AML-193 (cell line): Measurements from ENCODE around the gene VPS9D1.
A peak's percentile ranks its signal among the peaks of the same experiment; 100 is the strongest.

ENCODE experiments used
- DNase-seq, 2 experiments: peaks; one replicate each; lab custom pipeline; 2025; lab: John Stamatoyannopoulos, UW

The VPS9D1 gene

DNA sequence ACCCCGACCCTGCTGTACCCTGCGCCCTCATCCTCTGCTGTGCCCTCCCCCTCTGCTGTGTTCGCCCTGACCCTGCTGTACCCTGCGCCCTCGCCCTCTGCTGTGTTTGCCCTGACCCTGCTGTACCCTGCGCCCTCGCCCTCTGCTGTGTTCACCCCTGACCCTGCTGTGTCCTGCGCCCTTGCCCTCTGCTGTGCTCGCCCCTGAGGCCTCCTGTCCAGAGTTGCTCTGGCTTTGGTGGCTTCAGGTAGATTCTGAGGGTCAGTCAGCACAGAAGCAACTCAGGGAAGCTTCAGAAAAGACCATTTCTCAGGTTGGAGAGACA lies 12.2 kb upstream of the VPS9D1 start:
- no peak for DNase-seq

DNA sequence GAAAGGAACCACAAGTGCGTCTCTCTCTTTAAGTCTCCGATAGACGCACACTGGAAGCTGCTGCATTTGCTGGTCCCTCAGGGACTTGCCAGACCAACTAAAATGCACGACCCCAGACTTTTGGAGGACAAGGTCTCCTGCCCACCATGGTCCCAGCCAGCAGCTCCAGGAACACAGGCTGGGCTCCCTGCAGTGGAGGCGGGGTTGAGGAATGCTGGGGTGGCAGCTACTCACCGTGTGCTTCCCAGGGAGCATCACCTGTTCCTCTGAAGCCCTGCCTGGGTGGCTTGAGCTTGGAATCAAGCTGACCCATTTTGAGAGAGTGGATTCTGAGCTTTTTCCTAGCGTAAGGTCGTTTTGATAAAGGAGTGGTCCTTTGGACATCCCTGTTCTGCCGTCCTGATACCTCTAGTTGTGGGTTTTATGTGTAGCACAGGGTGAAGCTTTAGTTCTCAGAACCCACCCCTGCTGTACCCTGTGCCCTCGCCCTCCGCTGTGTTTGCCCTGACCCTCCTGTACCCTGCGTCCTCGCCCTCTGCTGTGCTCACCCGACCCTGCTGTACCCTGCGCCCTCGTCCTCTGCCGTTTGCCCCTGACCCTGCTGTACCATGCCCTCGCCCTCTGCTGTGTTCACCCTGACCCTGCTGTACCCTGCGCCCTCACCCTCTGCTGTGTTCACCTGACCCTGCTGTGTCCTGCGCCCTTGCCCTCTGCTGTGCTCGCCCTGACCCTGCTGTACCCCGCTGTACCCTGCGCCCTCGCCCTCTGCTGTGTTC lies 11.6 kb upstream of the VPS9D1 start:
- no peak for DNase-seq

DNA sequence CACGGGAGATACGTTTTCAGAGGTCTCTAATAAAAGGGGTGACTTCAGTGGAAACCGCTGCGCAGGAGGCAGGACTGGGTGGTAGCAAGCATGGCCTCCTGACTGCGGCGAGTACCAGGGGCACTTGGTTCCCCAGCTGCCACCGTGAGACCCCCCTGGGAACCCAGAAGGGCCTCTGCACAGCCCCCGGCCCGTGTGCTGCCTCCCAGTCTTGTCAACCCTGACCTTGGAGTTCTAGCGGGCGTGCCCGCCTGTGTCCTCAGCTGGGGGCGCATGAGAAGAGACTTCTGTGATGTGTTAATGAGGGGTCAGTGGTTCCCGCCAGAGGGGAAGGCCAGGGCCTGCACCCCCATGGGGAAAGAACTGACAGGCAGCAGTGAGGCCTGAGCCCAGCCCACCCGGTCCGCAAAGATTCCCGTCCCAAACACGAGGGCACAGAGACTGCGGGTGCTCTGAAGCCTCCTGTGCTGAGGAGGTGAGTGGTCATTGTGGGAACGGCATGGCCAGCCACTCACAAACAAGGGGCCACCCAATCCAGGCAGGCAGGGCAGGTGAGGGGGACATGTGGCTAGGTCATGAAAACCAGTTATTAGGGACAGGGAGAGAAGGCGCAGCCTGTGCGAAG lies 10.0 kb upstream of the VPS9D1 start:
- no peak for DNase-seq

DNA sequence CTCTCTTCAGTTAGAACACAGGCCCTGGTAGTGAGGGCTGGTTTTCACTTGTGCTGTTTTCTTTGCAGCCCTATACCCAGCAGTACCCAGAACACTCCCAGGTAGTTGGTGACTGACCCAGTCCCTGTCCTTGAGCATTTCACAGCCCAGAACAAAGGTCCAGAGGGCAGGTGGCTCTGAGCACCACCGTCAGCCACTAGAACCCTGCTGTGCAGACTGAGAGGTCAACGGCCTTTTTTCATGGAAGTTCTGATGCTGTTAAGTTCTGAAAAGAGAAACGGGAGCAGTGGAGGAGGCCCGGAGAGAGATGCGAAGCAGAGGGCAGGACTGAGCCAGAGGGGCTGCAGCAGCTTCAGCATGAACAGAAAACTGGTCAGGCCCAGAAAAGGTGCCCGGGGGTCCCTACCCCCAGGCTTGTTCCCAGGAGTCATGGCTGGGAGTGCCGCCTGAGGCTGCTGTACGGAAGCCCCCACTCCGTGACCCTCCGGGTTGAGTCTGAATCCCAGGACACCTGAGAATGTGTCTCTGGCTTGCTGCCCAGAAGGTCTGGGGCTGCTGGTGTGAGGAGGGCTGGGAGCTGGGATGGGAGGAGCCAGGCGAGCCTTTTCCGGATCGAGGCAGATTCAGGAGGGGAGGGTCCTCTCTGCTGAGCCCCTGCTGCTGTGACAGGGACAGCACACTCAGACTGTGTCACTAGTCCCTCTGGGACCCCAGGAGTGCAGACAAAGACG lies 9.3 kb upstream of the VPS9D1 start:
- DNase-seq: no peak

DNA sequence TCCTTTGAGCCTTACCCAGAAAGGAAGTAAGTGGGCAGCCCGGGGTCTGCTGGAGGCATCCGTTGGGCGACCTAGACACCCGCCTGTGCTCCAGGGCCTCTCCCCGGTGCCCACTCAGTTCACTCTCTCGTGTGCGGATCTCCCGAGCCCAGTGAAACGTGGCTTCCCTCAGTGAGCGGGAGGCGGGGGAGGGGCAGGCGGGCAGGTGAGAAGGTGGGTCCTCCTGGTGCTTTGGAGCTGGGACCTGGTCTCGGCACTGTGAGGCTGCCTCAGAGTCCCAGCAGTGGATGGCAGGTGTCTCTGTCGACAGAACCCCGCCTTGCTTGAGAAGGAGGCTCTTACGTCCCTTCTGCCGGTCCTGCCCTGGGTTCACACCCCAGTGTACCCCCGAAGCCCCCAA lies 8.6 kb upstream of the VPS9D1 start:
- DNase-seq: no peak

DNA sequence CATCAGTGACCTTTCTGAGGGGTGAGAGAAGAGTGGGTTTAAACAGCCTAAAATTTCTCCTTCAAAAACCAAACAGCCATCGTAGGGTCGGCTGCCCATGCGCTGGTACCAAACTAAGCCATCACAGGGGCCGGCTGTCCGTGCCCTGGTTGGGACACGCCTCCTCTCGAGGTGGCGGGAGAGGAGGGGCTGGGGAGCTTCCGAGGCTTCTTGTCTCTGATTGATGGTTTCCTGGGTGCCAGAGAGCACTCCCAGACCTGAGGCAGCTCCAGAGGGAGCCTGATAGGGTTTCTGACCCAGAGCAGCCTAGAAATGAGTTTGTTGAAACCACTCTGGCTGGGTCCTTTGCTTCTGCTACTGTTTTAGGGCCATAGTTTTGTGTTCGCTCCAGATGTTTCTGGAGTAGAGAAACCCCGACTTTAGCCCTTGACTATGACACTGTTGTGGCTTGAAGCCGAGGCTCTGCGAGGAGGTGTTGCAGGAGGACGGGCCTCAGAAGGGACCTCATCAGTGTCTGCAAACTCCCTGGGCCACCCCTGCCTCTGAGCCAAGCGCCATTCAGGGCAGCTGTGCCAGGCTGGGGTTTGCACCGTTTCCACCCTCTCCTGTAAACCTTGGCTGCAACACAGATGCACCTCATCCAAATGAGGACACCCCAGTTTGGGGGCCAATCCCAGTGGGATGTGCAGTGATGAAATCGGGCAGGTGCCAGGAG lies 6.9 kb upstream of the VPS9D1 start:
- no peak for DNase-seq

DNA sequence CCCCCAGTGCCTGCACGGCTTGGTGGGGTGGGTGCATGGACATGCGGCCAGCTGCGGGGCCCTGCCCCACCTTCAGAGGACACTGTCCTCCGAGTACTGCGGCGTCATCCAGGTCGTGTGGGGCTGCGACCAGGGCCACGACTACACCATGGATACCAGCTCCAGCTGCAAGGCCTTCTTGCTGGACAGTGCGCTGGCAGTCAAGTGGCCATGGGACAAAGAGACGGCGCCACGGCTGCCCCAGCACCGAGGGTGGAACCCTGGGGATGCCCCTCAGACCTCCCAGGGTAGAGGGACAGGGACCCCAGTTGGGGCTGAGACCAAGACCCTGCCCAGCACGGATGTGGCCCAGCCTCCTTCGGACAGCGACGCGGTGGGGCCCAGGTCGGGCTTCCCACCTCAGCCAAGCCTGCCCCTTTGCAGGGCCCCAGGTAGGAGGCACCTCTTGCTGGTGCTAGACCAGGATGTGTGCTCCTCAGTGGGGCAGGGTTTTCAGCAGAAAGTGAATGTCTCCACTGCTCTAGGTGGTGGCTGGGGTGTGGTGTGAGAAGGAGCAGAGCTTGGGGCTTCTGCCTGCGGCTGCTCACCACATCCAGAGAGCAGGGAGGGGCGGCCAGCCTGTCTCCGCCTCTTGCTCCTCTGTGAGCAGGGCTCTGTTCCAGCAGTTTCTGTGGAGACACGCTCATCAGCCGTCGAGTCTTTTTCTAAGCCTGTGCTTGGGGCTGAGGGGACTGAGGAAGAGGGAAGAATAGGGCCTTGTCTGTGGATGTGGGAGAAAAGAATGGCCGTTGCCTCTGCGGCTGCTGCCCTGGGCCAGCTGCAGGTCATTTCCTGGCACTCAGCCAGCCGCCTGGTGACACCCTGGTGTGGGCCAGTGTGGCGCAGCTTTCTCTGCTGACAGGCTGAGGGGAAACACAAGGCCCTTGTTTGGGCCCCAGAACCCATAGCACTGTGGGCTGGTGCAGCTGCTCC lies 2.9 kb upstream of the VPS9D1 start:
- DNase-seq: no peak

DNA sequence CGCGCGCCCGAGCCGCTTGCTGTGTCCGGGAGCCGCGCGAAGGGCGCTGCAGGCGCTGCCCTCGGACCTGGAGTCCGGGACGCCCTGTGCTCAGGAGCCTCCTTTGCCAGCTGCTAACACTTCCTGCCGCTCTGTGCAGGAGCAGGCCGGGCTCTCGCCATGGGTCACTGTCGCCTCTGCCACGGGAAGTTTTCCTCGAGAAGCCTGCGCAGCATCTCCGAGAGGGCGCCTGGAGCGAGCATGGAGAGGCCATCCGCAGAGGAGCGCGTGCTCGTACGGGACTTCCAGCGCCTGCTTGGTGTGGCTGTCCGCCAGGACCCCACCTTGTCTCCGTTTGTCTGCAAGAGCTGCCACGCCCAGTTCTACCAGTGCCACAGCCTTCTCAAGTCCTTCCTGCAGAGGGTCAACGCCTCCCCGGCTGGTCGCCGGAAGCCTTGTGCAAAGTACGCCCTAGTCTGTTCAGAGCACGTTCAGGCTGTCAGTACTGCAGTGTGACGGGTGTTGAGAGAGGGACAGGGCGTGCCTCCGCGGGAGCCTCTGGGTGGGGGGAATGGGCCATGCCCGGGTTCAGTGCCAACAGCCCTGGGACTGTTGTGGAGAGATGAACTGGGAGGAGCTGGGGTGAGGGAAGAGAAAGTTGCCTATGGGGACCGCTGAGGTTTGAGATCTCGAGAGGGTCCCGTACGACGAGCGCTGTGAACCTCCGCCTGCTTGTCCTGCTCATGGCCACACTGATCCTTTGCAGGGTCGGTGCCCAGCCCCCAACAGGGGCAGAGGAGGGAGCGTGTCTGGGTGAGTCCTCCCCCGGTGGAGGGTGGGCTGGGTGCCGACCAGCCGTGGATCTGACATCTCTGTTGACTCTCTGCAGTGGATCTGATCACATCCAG lies 1.9 kb upstream of the VPS9D1 start:
- peak; percentile 64 to 65 for DNase-seq

DNA sequence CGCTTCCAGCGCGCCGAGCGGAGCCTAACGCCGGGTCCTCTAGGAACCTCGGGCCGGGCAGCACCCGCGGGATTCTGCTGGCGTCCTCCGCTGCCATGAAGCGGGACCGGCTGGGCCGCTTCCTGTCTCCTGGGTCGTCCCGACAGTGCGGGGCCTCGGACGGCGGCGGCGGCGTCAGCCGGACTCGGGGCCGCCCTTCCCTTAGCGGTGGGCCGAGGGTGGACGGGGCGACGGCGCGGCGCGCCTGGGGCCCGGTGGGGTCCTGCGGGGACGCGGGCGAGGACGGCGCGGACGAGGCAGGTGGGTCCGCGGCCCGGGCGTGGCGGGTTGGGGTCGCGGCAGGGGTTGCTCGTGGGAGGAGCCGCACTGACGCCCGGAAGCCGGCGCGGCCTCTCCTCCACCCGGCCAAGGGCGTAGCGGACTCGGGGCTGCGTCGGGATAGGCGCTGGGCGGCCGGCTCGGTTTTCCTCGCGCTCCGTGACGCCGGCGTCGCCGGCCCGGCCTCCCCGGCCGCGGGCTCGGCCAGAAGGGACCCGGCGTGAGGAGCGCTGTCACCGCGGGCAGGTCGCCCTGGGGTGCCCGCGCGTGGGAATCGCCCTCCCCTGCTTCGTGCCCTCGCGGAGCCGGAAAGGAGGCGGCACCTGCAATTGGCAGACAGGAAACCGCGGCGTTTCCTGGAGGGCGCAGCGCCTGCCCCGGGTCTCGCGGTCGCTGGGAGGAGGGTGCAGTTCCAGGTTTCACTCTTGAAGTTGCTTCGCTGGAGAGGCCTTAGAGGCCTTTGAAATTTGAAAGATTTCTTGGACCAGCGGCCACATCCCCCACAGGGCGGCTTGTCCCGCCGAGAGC lies 1.1 kb upstream of the VPS9D1 start:
- DNase-seq: peak; percentile 62 to 77

DNA sequence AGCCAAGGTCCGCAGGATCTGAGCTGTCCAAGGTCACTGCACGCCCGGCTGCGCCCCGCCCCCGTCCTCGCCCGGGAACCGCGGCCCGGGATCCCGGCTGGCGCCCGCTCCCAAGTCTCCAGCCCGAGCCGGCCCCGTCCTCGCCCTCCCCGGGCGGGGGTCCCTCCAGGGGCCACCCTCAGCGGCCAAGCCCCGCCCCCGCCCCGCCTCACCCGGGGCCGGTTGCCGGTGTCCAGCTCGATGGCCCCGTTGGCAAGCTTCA lies 216 bp downstream of the VPS9D1 start:
- no peak for DNase-seq

DNA sequence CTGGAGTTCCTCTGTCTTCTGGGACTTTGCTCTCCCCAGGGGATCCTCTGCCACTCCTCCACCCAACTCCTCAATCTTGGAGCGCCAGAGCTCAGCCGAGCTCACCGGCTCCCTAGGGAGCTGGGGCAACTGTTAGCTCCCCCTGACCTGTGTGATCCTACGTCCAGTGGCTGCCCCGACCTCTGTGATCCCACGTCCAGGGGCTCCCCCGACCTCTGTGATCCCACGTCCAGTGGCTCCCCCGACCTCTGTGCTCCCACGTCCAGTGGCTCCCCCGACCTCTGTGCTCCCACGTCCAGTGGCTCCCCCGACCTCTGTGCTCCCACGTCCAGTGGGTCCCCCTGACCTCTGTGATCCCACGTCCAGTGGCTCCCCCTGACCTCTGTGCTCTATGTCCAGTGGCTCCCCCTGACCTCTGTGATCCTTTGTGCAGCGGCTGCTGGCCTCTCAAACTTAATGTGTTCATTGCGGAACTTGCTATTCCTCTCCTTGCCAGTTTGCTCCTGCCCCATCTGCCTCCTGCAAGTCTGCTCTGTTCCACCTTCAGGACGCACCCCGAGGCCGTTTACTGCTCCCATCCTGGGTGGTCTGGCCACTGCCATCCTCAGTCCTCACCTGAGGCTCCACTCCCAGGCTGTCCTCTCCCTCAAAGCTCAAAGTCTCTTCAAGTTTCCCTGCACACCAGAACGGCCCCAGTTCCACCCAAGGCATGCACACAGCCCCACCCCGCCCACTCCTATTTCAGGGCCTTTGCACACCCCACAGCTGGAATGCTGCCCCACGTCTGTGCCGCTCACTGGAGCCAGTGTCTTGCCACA lies 2.8 kb downstream of the VPS9D1 start:
- DNase-seq: no peak

DNA sequence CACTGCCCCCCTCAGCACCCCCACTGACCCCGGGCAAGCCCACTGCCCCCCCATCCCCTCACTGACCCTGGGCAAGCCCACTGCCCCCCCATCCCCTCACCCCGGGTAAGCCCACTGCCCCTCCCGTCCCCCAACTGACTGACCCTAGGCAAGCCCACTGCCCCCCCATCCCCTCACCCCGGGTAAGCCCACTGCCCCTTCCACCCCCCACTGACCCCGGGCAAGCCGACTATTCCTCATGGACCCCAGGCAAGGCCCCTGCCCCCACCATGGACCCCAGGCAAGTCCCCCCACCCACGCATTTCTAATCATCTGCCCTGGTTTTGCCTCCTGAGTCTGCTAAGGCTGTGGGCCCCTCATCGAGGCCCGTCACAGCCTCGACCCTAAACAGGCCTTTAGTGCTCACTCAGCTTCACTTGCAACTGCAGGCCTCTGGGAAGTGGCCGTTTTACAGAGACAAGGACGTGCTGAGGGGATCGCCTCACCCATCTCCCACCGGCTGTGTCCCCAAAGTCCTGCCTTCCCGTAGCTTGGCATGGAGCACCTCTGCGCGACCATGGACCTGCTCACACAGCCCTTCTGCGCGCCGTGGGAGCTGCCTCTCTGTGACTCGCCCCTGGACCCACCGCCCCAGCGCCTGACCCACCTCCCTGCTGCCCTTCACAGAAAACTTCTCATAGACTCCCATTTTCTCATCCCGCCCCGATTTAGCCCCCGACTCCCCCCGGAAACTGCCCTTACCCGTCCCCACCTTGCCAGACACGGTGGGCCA lies 3.6 kb downstream of the VPS9D1 start:
- no peak for DNase-seq

DNA sequence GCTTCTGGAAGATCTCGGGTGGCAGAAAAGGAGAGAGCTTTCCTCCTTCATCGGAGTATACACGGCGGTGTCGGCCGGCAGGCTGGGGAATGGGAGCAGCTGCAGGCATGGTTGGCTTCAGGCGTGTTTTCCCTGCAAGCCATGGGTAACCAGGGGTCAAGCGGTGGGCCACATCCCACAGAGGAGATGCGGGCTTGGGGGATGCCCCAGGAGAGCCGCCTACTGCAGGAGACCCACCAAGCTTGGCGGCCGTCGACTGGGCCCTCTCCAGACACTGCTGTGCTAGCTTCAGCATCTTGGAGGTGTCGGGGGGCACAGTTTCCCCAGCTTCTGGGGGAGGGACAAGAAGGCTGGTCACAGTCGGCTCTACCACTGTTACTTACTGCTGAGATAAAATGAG lies 4.2 kb downstream of the VPS9D1 start:
- no peak for DNase-seq

DNA sequence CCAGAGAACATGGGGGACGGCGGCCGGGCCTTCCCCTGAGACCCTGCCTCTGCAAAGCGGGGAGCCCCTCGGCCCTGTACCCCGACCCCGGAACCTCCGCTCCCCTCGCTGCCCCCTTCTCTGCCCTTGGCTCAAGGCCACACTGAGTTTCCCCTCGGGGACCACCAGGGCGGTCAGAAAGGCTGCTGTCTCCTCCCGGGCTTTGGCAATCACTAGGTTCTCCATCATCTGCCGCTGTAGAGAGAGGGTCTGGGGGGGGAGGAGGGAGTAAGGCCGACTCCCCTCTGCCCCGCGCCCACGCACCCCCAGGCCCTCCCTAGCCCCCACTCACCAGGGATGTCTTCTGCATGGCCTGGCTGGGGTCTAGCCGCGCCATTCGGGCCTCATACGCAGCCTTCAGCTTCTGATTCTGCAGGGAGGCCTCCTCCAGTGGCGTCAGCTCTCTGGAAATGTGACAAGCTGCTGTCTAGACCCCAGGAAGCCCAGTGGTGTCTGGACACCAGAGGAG lies 8.4 kb downstream of the VPS9D1 start:
- no peak for DNase-seq

DNA sequence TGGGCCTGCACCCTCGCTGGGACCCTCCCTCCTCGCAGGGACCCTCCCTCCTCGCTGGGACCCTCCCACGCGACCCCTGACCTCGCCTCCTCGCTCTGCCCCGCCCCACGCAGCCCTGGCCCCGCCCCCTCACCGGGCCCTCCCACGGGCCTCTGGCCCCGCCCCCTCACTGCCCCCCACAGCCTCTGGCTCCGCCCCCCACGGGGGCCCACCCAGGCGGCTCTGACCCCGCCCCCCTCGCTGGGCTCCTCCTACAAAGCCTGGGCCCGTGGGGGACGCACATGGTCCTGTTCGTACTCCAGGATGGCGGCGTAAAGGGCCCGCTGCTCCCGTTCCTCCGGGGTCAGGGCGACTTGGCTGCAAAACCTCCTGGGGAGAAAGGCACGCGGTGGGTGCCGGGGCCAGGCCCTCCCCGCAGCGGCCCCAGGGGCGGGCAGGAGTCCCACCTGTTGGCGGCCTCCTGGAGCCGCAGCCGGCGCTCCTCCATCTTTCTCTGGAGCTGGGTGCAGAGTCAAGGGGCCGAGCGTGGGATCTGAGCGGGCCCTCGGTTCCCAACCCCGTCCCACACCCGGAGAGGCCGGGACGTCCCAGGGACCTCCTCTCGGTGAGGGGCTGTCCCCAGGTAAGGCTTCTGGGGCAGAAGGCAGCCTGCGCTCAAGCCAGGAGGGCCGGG lies 9.0 kb downstream of the VPS9D1 start:
- peak; percentile 21 to 30 for DNase-seq

DNA sequence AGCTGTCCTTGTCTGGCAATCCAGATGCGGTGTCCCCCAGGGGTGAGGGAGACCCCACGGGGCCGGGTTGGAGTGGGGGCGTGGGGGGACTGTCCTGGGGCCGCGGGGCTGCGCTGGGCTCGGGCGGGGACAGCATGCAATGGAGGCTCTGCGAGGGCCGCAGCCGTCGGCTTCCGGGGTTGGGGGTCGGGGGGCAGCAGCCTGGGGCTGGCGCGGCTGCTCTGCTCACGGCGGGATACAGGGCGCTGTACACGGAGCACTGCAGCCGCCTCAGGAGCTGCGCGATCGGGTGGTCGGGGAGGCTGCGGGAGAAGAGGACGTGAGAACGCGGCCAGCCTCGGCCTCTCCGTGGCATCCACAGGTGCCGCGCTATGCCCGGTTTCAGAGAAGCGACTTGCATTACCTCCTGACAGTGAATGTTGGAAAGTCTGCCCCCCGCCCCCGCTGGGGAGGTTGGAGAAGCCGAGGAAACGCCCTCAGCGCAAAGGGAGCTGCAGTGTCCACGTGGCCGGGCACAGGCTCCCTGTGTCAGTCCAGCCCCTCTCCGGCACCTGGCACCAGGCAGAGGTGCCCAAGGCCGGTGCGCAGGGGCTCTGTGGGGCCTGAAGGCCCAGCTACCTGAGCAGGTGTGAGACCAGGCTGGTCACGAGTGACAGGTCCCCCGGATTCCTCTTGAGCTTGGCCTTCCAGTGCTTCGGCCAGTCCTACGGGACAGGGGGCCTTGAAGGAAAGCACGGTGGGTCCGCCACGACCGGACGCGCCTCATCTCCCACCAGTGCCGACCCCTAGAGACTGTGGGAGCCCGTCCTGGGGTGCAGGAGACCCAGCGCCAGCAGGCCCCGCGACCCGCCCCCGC lies 9.8 kb downstream of the VPS9D1 start:
- DNase-seq: no peak
